GM21825 (cell line): ENCODE data around the gene ZDHHC7.
"Not testable (repeated sequence)": the region's sequence is repeated elsewhere in the genome, so short reads cannot be mapped to it uniquely, and the experiment has no call there.

Experiments
- ATAC-seq: cut with Tn5 transposase; IDR thresholded peaks from one replicate; pipeline ENCODE4 v1.9.1; 2021; ENCODE audit warnings: mild to moderate bottlenecking, moderate library complexity; ENCODE audit not compliant: unreplicated experiment

ZDHHC7 gene

GRCh38 chr16:84947022-84947421 lies 64.3 kb downstream of the ZDHHC7 start:
- no peak for ATAC-seq

- no peak for ATAC-seq
Observed at GRCh38 chr16:84943620-84944019, 67.7 kb downstream of the ZDHHC7 start.

GRCh38 chr16:84942786-84943185 lies 68.5 kb downstream of the ZDHHC7 start:
- no peak for ATAC-seq

GRCh38 chr16:84941921-84942320 lies 69.4 kb downstream of the ZDHHC7 start:
- no peak for ATAC-seq

- ATAC-seq = no peak
Observed at GRCh38 chr16:84940670-84941551, 70.4 kb downstream of the ZDHHC7 start.

- ATAC-seq = not testable (repeated sequence)
Observed at GRCh38 chr16:84938616-84939015, 72.7 kb downstream of the ZDHHC7 start.

- ATAC-seq = no peak
Observed at GRCh38 chr16:84937196-84938005, 73.9 kb downstream of the ZDHHC7 start.

GRCh38 chr16:84933774-84934631 lies 77.3 kb downstream of the ZDHHC7 start:
- ATAC-seq = no peak

GRCh38 chr16:84932681-84933080 lies 78.7 kb downstream of the ZDHHC7 start:
- no peak for ATAC-seq

GRCh38 chr16:84931506-84931905 lies 79.8 kb downstream of the ZDHHC7 start:
- no peak for ATAC-seq

GRCh38 chr16:84931107-84931494 lies 80.2 kb downstream of the ZDHHC7 start:
- ATAC-seq = no peak

GRCh38 chr16:84930298-84931106 lies 80.8 kb downstream of the ZDHHC7 start:
- no peak for ATAC-seq

- no peak for ATAC-seq
Observed at GRCh38 chr16:84929421-84930297, 81.7 kb downstream of the ZDHHC7 start.

GRCh38 chr16:84928679-84929420 lies 82.5 kb downstream of the ZDHHC7 start:
- ATAC-seq = no peak

GRCh38 chr16:84927621-84928591 lies 83.4 kb downstream of the ZDHHC7 start:
- ATAC-seq = no peak

- ATAC-seq = no peak
Observed at GRCh38 chr16:84926462-84926861, 84.9 kb downstream of the ZDHHC7 start.

- no peak for ATAC-seq
Observed at GRCh38 chr16:84925773-84926372, 85.5 kb downstream of the ZDHHC7 start.
